ENCODE data around the gene RYR1. TPM values are rescaled to one million over a fixed set of nuclear protein-coding genes. Genes with fewer than 3 reads are reported as not detected.

RYR1 gene
- total and polyA plus RNA-seq, 2 of the 13 experiments (the other 11 are each of a cell fraction or from before 2014, with no cell fraction given) = 0.03 TPM; not detected in 1

- 98% methylated on average over 56 of the region's 61 CpGs for WGBS (ENCODE audit: low lambda C conversion rate)
- DNase-seq (ENCODE audit: low spot score) = no peak
- H3K4me2 ChIP-seq (ENCODE audit: low read depth, low read length) = no peak overlapping the region
- H3K27me3 ChIP-seq (ENCODE audit: control insufficient read depth in 1 of 2, insufficient read depth in 2 of 2, low read length in 2 of 2) = peaks cover 2 to 20% of the 10 kb centered on the region in 2 experiments; a peak in 3 of 5 replicates
- ATAC-seq = no peak
- no peak overlapping the region for H3K27ac ChIP-seq (ENCODE audit: extremely low read length, insufficient read depth, low read length)
- no peak for FAIRE-seq
- H4K20me1 ChIP-seq (ENCODE audit: insufficient read depth, low read length) = peaks cover 4% of the 10 kb centered on the region; the same call in 1 of the 2 replicates
- H3K4me3 ChIP-seq (replicated peaks in 1 of 3; ENCODE audit: insufficient read depth in 1 of 3, low read depth in 2 of 3, low read length in 3 of 3) = no peak overlapping the region
- TF ChIP-seq PHF5A (CRISPR knock-in tag; IDR thresholded peaks at IDR 0.05; ENCODE audit: low read depth, unreplicated experiment) (no peak), NR3C1 (CRISPR knock-in tag; IDR thresholded peaks at IDR 0.05) (no peak), HMGXB4 (CRISPR knock-in tag; IDR thresholded peaks at IDR 0.05; ENCODE audit: borderline replicate concordance in 1 of 2, low read depth in 1 of 2) (no peak), GLI4 (CRISPR knock-in tag; IDR thresholded peaks at IDR 0.05; ENCODE audit: borderline replicate concordance) (no peak), SYNCRIP (IDR thresholded peaks at IDR 0.05; ENCODE audit: insufficient read depth, low read depth, low read length) (no peak), SIX4 (CRISPR knock-in tag; IDR thresholded peaks at IDR 0.05) (no peak), FLYWCH1 (CRISPR knock-in tag; IDR thresholded peaks at IDR 0.05) (no peak), DNMT3B (CRISPR knock-in tag; conservative IDR thresholded peaks at IDR 0.05) (no peak), SMAD9 (CRISPR knock-in tag; IDR thresholded peaks at IDR 0.05) (no peak), ZNF713 (CRISPR knock-in tag; IDR thresholded peaks at IDR 0.05) (no peak), CC2D1A (CRISPR knock-in tag; IDR thresholded peaks at IDR 0.05) (no peak), NFKB2 (CRISPR knock-in tag; IDR thresholded peaks at IDR 0.05; ENCODE audit: borderline replicate concordance) (no peak), ZNF800 (CRISPR knock-in tag; IDR thresholded peaks at IDR 0.05) (no peak), ZNF296 (CRISPR knock-in tag; conservative IDR thresholded peaks at IDR 0.05) (no peak), TCF7 (IDR thresholded peaks at IDR 0.05; ENCODE audit: low read depth) (no peak)
- TF ChIP-seq, protein P1, sequence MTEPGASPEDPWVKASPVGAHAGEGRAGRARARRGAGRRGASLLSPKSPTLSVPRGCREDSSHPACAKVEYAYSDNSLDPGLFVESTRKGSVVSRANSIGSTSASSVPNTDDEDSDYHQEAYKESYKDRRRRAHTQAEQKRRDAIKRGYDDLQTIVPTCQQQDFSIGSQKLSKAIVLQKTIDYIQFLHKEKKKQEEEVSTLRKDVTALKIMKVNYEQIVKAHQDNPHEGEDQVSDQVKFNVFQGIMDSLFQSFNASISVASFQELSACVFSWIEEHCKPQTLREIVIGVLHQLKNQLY (CRISPR knock-in tag; IDR thresholded peaks at IDR 0.05) = no peak
- TF ChIP-seq, protein P2, sequence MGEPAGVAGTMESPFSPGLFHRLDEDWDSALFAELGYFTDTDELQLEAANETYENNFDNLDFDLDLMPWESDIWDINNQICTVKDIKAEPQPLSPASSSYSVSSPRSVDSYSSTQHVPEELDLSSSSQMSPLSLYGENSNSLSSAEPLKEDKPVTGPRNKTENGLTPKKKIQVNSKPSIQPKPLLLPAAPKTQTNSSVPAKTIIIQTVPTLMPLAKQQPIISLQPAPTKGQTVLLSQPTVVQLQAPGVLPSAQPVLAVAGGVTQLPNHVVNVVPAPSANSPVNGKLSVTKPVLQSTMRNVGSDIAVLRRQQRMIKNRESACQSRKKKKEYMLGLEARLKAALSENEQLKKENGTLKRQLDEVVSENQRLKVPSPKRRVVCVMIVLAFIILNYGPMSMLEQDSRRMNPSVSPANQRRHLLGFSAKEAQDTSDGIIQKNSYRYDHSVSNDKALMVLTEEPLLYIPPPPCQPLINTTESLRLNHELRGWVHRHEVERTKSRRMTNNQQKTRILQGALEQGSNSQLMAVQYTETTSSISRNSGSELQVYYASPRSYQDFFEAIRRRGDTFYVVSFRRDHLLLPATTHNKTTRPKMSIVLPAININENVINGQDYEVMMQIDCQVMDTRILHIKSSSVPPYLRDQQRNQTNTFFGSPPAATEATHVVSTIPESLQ (CRISPR knock-in tag; conservative IDR thresholded peaks at IDR 0.05) = no peak
- TF ChIP-seq, protein P3, sequence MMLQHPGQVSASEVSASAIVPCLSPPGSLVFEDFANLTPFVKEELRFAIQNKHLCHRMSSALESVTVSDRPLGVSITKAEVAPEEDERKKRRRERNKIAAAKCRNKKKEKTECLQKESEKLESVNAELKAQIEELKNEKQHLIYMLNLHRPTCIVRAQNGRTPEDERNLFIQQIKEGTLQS (CRISPR knock-in tag; IDR thresholded peaks at IDR 0.05) = no peak
- H2AFZ ChIP-seq (ENCODE audit: low read length) = no peak overlapping the region
- H3K9me3 ChIP-seq (ENCODE audit: low read length) = no peaks in the 10 kb centered on the region
- peaks cover 10 to 23% of the 10 kb centered on the region in 2 experiments for H3K36me3 ChIP-seq (replicated peaks in 1 of 2; ENCODE audit: control insufficient read depth in 1 of 2, insufficient read depth in 2 of 2, low read length in 2 of 2)
- in situ Hi-C loops (cut with HindIII; ENCODE audit: extremely low pct_ligation_motif_present, low pct_unique_long_range_greater_than_20kb) = no loop called here
- ChIA-PET POLR2A (interaction anchor here (1.8 to 2.3 kb wide), 2 partner anchors 11 to 12 kb away, joined by 5 to 49 read pairs; partner anchors contain the start of gene PSMD8), CTCF (ENCODE audit: low intra/inter-chr PET ratio, low total read pairs) (no interaction called here)
- H3K79me2 ChIP-seq (ENCODE audit: insufficient read depth, low read length) = no peaks in the 10 kb centered on the region
- H3K4me1 ChIP-seq (ENCODE audit: insufficient read depth, low read length) = peaks cover 26% of the 10 kb centered on the region
- BruUV-seq (replicated peaks) = no TSS peak
- no peak overlapping the region for H3K9ac ChIP-seq (ENCODE audit: insufficient read depth, low read depth, low read length)
- intact Hi-C loops (cut with micrococcal nuclease; ENCODE audit: unreplicated experiment) = no loop called here
Measured at GRCh38 chr19:38386300-38386970, 47.1 kb upstream of the RYR1 start.
